Measurements from ENCODE around the gene NEIL3.

GRCh38 chr4:177288335-177288734 is 21.3 kb upstream of the NEIL3 start:
- no peak for TF ChIP-seq CTCF (IDR thresholded peaks at IDR 0.05)
- no peak for TF ChIP-seq EP300 (IDR thresholded peaks at IDR 0.05)
- no peak for TF ChIP-seq POLR2A (IDR thresholded peaks at IDR 0.05)
- no peak for TF ChIP-seq POLR2AphosphoS5 (IDR thresholded peaks at IDR 0.05)
